GM19099 (cell line): ENCODE measurements around the gene AARS1.

Experiments used
- POLR2A ChIP-seq: IDR thresholded peaks from 3 replicates; pipeline ENCODE4 v1.6.1; 2011; ENCODE audit warnings: low read depth; ENCODE audit not compliant: insufficient read length; ENCODE audit errors: extremely low read depth

AARS1 gene

GRCh38 chr16:70250748-70251628 is 38.3 kb downstream of the AARS1 start:
- TF ChIP-seq POLR2A, result no peak
